Activated naive CD8-positive, alpha-beta T cell treated with anti-CD3 and anti-CD28 coated beads, Interleukin-2, amount 50 U/mL, for 24 hours (primary cell): ENCODE data around the gene EVA1A.

ENCODE experiments used
- ATAC-seq: fragments of 150-1000 bp; cut with Tn5 transposase; one replicate; pipeline ENCODE4 v1.10.0; 2021
- DNase-seq: peaks from one replicate; pipeline ENCODE4 v3.0.0; 2021
- H3K27ac Mint-ChIP-seq: one replicate; pipeline ENCODE4 v1.8.0; 2021; ENCODE audit warnings: mild to moderate bottlenecking, mixed read lengths
- H3K27me3 Mint-ChIP-seq: one replicate; pipeline ENCODE4 v1.8.0; 2021; ENCODE audit warnings: mixed read lengths
- H3K36me3 Mint-ChIP-seq: one replicate; pipeline ENCODE4 v1.8.0; 2021; ENCODE audit warnings: low read depth, mixed read lengths
- H3K4me1 Mint-ChIP-seq: one replicate; pipeline ENCODE4 v1.8.0; 2021; ENCODE audit warnings: mixed read lengths
- H3K4me3 Mint-ChIP-seq: one replicate; pipeline ENCODE4 v1.8.0; 2021; ENCODE audit warnings: mild to moderate bottlenecking, moderate library complexity, mixed read lengths
- H3K9me3 Mint-ChIP-seq: one replicate; pipeline ENCODE4 v1.8.0; 2021; ENCODE audit warnings: mixed read lengths

EVA1A gene

DNA sequence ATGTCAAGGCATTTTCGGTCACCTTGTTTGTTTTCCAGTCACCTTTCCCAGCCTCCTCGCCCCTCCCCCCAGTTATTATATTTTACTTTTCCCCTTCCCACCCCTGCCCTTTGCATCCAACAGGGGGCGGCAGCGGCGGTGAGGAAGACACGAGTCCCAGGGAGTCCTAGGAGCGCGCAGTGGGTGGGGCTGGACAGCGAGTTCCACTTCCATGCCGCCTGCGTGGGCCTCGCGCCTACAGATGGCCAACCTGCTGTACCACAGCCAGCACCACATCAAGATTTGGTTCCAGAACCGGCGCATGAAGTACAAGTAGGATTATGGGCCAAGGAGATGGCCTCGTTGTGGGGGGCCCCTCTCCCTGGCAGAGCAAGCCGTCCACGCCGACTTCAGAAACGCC lies 37.2 kb upstream of the EVA1A start:
- Mint-ChIP-seq H3K4me1 (peaks cover 2% of the 10 kb centered on the region), H3K4me3 (no peak overlapping the region), H3K36me3 (no peaks in the 10 kb centered on the region), H3K27me3 (peaks cover 7% of the 10 kb centered on the region), H3K27ac (no peak overlapping the region), H3K9me3 (no peaks in the 10 kb centered on the region)
- ATAC-seq (no peak), DNase-seq (no peak)

DNA sequence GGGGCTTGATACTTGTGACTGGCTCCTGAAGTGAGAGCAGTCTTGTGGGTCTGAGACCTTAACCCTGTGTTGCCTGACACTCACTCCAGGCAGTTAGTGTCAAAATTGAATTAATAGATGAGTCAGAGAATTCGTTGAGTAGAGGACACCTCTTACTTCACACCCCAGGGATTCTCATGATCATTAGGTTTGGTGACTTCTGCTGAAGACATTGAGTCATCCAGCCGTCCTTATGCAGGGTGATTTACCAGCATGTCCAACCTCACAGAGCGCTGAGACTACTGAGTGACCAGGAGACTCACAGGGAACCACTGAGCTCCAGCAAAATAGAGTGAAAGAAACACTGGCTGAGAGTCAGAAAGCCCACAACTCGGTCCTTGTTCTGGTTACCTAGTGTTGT lies 36.0 kb upstream of the EVA1A start:
- ATAC-seq = no peak
- no peak overlapping the region for H3K27ac Mint-ChIP-seq
- H3K4me1 Mint-ChIP-seq = peaks cover 7% of the 10 kb centered on the region
- DNase-seq = no peak
- H3K36me3 Mint-ChIP-seq = no peaks in the 10 kb centered on the region
- peaks cover 10% of the 10 kb centered on the region for H3K27me3 Mint-ChIP-seq
- no peaks in the 10 kb centered on the region for H3K9me3 Mint-ChIP-seq
- no peak overlapping the region for H3K4me3 Mint-ChIP-seq

DNA sequence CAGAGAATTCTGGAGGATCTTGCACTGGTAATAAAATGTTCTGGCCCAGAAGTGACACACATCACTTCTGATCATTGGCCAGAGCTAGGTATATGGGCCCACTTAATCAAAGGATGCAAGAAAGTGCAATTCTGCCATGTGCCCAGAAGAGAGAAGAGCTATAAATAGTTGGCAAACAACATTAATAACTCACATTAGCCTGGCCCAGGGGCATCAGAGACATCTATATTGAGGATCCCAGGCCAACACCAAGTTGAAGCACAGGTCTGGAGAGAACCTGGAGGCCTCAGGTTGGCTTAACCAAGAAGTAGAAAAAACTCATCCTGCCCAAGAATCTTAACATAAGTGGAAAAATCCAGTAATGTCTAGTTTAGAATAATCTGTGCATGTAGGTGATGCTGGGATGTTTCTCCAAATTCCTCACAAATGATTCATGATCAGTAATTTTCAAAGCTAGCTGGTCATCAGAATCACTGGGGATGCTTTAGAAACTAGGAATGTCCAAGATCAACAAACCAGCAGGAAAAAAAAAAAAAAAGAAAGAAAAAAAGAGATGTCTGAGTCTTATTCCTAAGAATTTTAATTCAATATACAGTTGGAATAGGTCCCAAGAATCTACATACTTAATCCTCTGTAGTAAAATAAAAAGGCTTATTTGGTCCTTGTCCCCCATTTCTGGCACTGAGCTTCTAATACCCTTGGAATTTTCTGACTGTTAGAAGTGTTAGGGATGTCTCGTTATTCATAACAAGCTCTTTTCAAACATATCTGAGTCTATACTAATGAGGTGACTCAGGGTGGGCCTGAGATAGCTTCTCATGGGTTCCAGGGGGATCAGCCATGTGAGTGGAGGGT lies 35.0 kb upstream of the EVA1A start:
- H3K4me3 Mint-ChIP-seq = no peak overlapping the region
- ATAC-seq (no peak), DNase-seq (no peak)
- H3K27me3 Mint-ChIP-seq = peaks cover 8% of the 10 kb centered on the region
- peaks cover under 1% of the 10 kb centered on the region for H3K9me3 Mint-ChIP-seq
- H3K4me1 Mint-ChIP-seq = peaks cover 7% of the 10 kb centered on the region
- H3K36me3 Mint-ChIP-seq = no peaks in the 10 kb centered on the region
- no peak overlapping the region for H3K27ac Mint-ChIP-seq

DNA sequence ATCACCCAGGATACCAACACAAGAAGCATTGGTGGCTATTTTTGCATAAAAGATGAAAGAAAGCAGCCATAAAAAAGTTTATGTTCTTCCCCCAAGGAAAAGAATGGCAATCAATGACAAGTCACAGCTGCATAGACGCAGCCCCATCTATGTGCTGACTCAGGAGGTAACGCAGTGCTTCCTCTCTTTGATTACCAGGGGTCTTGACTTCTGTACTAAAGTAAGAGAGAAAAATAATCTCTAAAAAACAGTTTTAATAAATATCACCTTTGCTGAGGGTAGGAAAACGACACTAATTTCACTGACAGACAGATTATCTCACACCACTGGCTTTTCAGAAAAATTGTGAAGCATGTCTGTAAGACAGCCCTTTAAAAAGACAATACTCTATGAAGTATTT lies 33.9 kb upstream of the EVA1A start:
- Mint-ChIP-seq H3K4me1 (peaks cover 7% of the 10 kb centered on the region), H3K27ac (no peak overlapping the region), H3K36me3 (no peaks in the 10 kb centered on the region), H3K27me3 (peaks cover 8% of the 10 kb centered on the region), H3K4me3 (no peak overlapping the region), H3K9me3 (peaks cover 4% of the 10 kb centered on the region)
- no peak for DNase-seq
- no peak for ATAC-seq

DNA sequence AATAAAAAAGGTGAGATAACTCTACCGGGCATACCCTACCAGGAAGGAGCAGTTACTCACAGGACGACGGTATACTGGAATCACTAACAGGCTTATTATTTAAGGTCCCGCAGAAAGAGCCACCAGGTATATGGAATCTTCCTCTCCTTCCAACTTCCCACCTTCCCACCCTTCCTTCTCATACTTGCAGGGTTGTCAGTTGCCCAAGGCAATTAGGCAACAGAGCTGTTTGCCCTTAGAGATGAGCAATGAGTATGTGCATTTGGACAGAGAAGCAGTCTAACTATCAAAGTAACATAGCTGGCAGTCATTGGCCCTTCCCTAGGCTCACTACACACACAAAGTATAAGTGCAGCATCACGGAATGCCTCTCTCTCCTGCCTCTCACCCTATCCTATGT lies 32.1 kb upstream of the EVA1A start:
- H3K27ac Mint-ChIP-seq = no peak overlapping the region
- no peak overlapping the region for H3K4me3 Mint-ChIP-seq
- peaks cover 8% of the 10 kb centered on the region for H3K27me3 Mint-ChIP-seq
- no peak for ATAC-seq
- no peaks in the 10 kb centered on the region for H3K36me3 Mint-ChIP-seq
- DNase-seq = no peak
- H3K4me1 Mint-ChIP-seq = peaks cover 7% of the 10 kb centered on the region
- H3K9me3 Mint-ChIP-seq = peaks cover 4% of the 10 kb centered on the region

DNA sequence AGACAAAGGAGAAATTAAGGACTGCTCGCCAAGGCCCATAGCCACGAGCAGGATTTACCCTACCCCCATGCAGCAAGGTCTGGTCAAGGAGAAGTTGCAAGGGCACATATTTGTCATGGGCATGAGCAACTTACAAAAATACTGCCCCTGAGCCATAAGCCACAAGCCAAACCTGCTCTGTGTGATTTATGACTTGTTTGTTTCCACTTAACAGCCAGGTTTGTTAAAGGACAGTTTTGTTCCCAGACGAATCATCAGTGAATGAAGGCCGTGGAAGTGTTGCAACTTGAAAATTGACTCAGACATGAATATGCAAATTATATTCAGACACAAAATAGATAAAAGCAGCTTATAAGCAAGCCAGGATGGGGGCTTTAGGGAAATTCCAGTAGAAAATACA lies 31.3 kb upstream of the EVA1A start:
- no peak for DNase-seq
- Mint-ChIP-seq H3K27me3 (peaks cover 8% of the 10 kb centered on the region), H3K9me3 (peaks cover 4% of the 10 kb centered on the region), H3K36me3 (no peaks in the 10 kb centered on the region), H3K4me3 (no peak overlapping the region), H3K4me1 (peaks cover 7% of the 10 kb centered on the region), H3K27ac (no peak overlapping the region)
- ATAC-seq = peak; percentile 57

DNA sequence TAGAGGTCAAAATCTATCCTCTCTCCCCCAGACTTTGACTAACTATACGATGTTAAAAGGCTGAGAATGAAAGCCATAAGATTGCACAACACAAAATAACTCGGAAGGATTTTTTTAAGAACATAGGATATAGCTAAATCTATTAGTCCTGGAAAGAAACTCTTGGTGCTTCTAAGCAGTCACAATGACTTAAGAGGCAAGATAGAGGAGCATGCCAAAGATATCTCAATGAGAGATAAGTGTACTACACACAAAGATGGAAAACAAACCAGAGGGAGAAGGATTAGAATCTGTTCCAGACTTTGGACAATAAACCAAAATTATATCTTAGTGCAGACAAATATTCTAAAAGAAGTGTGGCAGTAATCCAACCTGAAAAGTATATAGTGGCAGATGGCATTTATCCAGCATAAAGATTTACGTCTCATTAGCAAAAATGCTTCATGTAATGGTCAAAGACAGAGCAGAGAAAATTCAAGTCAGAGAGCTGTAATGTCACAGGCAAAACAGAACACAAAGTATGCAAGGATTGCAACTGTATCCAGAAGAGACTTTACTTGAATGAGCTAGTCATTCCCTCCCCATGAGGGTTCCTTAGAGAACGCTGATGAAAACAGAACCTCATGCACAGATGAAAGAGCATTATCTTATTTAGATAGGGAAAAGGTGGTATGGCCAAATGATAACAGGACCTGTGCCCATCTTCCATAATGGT lies 28.8 kb upstream of the EVA1A start:
- Mint-ChIP-seq H3K4me3 (no peak overlapping the region), H3K27ac (no peak overlapping the region), H3K4me1 (peaks cover 7% of the 10 kb centered on the region), H3K27me3 (peaks cover 8% of the 10 kb centered on the region), H3K9me3 (peaks cover 4% of the 10 kb centered on the region), H3K36me3 (no peaks in the 10 kb centered on the region)
- DNase-seq = no peak
- no peak for ATAC-seq

DNA sequence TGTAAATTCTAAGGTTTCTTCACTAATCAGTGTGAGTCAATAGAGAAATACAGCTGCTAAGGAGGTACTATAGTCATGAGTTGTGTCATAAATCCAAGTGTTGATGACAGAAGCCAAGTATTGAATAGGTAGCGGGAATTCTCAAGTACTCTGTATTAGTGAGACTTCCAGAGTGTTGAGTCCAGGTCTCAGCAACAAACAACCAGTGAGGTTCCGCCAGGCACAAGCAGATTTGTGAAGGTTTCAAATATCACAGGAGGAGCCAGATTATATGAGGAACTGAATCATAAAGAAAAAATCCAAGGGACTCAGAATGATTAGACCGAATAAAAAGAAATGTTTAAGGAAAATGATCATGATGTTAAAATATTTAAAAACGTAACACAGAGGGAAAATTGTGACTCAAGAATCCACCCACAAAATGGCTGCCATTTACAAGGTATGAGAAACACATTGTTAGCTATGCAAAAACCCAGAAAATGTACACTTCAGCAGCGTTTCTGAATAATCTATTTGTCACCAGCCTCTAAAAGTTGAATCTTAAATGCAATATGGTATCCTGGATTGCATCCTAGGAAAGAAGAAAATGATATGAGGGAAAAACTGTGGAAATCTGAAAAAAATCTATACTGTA lies 27.3 kb upstream of the EVA1A start:
- Mint-ChIP-seq H3K27ac (no peak overlapping the region), H3K9me3 (peaks cover 4% of the 10 kb centered on the region), H3K4me1 (peaks cover 5% of the 10 kb centered on the region)

DNA sequence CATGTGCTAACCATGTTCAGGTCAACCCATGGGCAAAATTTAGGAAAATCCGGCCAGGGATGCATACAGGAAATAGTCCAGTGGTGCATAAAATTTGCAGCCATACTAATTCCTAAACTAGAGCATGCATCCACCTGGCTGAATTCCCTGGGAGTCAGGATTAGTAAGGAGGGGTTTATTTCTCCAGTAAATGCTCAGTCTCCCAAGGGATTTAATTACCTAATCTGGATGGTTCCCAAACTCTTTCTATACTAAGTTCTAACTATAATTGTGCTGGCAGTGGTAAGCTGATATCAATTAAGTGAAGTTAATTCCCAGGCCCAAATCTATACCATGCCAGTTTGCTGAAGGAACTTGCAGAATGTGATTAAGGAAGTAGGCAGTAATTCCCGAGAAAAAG lies 26.2 kb upstream of the EVA1A start:
- Mint-ChIP-seq H3K36me3 (no peaks in the 10 kb centered on the region), H3K4me1 (no peaks in the 10 kb centered on the region), H3K9me3 (peaks cover 4% of the 10 kb centered on the region), H3K27me3 (peaks cover 9% of the 10 kb centered on the region), H3K4me3 (no peak overlapping the region), H3K27ac (no peak overlapping the region)
- DNase-seq = no peak
- no peak for ATAC-seq

More for the DNA sequence above, 27.3 kb upstream of the EVA1A start:
- no peak overlapping the region for H3K4me3 Mint-ChIP-seq
- ATAC-seq (no peak), DNase-seq (no peak)
- H3K36me3 Mint-ChIP-seq = no peaks in the 10 kb centered on the region
- H3K27me3 Mint-ChIP-seq = peaks cover 12% of the 10 kb centered on the region

DNA sequence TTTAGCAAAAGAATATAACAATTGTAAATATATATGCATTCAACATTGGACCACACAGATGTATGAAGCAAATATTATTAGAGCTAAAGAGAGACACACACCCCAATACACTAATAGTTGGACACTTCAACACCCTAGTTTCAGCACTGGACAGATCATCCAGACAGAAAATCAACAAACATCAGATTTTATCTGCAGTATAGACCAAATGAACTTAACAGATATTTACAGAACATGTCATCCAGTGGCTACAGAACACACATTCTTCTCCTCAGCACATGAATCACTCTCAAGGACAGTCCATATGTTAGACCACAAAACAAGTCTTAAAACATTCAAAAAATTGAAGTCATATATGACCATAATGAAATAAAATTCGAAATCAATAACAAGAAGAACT lies 22.1 kb upstream of the EVA1A start:
- Mint-ChIP-seq H3K36me3 (no peaks in the 10 kb centered on the region), H3K27ac (no peak overlapping the region), H3K27me3 (peaks cover 12% of the 10 kb centered on the region), H3K4me1 (no peaks in the 10 kb centered on the region), H3K4me3 (no peak overlapping the region), H3K9me3 (no peaks in the 10 kb centered on the region)
- DNase-seq (no peak), ATAC-seq (no peak)

DNA sequence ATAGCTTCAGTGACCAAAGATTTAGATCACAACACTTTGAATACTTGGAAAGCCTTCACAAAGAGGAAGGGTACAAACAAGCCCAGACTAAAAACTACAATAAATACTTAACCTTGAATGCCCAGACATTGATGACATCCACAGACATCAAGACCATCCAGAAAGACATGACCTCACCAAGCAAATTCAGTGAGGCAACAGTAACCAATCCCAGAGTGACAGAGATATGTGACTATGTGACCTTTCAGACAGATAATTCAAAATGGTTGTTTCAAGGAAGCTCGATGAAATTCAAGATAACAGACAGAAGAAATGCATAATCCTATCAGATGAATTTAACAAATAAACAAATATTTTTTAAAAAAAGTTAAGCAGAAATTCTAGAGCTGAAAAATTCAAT lies 19.9 kb upstream of the EVA1A start:
- no peaks in the 10 kb centered on the region for H3K4me1 Mint-ChIP-seq
- H3K9me3 Mint-ChIP-seq = no peaks in the 10 kb centered on the region
- H3K36me3 Mint-ChIP-seq = no peaks in the 10 kb centered on the region
- ATAC-seq (no peak), DNase-seq (no peak)
- peaks cover 12% of the 10 kb centered on the region for H3K27me3 Mint-ChIP-seq
- H3K4me3 Mint-ChIP-seq = no peak overlapping the region
- no peak overlapping the region for H3K27ac Mint-ChIP-seq

DNA sequence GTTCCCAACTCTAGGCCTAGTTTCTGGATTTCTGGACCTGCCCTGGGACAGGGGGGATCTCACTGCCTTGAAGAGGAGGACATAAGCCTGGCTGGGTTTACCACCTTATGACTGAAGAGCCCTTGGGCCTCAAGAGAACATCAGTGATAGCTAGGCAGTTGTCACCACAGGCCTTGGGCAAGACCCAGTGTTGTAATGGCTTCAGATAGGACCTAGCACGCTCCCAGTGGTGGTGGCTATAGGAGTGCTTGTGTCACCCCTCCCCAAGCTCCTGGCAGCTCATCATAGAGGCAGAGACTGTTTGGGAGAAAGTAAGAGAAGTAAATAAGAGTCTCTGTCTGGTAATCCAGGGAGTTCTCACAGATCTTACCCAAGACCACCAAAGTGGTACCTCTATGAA lies 19.4 kb upstream of the EVA1A start:
- Mint-ChIP-seq H3K4me1 (no peaks in the 10 kb centered on the region), H3K9me3 (no peaks in the 10 kb centered on the region), H3K27ac (no peak overlapping the region), H3K36me3 (no peaks in the 10 kb centered on the region), H3K4me3 (no peak overlapping the region), H3K27me3 (peaks cover 12% of the 10 kb centered on the region)
- ATAC-seq (no peak), DNase-seq (no peak)

DNA sequence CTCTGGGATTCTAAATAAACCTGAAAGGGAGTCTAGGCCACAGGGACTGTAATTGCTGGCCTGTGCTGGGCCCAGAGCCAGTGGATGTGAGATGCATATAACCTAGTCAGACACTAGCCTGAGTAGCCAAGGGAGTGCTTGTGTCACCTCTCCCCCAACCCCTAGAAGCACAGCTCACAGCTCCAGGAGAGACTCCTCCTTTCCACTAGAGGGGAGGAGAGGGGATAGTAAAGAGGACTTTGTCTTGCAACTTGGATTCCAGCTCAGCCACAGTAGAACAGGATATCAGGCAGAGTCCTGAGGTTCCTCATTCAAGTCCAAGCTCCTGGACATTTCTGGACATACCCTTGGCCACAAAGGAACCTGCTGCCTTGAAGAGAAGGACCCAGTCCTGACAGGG lies 18.4 kb upstream of the EVA1A start:
- Mint-ChIP-seq H3K36me3 (no peaks in the 10 kb centered on the region), H3K27me3 (peaks cover 8% of the 10 kb centered on the region), H3K27ac (no peak overlapping the region), H3K9me3 (no peaks in the 10 kb centered on the region), H3K4me3 (no peak overlapping the region), H3K4me1 (no peaks in the 10 kb centered on the region)
- DNase-seq (no peak), ATAC-seq (no peak)

DNA sequence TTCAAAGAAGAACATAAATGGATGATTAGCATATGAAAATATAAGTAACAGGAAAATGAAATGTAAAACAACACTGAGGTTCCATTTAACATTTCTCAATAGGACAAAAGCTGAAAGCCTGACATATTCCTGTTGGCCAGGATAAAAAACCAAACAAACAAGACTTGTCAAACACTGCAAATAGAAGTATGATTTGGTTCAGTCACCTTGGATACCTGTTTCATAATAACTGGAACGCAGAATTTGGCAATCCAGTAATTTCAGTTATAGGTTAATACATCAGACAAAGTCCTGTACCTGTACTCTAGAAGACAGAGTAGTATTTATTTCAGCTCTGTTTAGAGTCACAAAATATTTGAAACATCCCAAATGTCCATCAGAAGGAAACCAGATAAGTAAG lies 16.5 kb upstream of the EVA1A start:
- Mint-ChIP-seq H3K9me3 (no peaks in the 10 kb centered on the region), H3K27ac (no peak overlapping the region), H3K36me3 (no peaks in the 10 kb centered on the region), H3K4me1 (peaks cover 2% of the 10 kb centered on the region), H3K27me3 (peaks cover 14% of the 10 kb centered on the region), H3K4me3 (no peak overlapping the region)
- DNase-seq = no peak
- ATAC-seq = no peak

DNA sequence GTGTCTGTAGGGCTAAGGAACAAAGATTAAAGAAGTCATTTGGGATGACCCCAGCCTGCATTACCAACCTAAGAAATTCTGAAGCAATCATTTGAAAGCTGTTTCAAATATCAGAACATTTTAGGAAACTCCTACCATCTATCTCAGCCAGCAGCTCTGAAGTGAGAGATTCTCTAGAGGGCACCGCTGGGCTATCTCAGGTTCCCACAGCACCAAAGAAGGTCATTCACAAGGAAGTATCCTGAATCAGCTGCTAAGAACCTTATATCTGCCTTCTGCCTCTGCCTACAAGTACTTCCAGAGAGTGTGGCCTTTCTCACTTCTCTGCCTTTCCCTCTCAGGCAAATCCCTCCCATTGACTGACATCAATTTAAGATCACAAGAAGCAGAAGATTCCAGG lies 13.4 kb upstream of the EVA1A start:
- Mint-ChIP-seq H3K4me1 (peaks cover 9% of the 10 kb centered on the region), H3K36me3 (no peaks in the 10 kb centered on the region), H3K27ac (no peak overlapping the region), H3K27me3 (peaks cover 28% of the 10 kb centered on the region), H3K9me3 (no peaks in the 10 kb centered on the region), H3K4me3 (no peak overlapping the region)
- ATAC-seq = no peak
- no peak for DNase-seq
